Caco-2 (cell line): Measurements from ENCODE around the gene CNTN5. TPM values are rescaled to one million over a fixed set of nuclear protein-coding genes. Genes with fewer than 3 reads are reported as not detected.

Experiments used
- BruUV-seq: library from RNA; stranded (reverse); fragments of 400-500 nt; replicated peaks from 2 replicates; lab custom pipeline; 2021; lab: Mats Ljungman, UMichigan
- CTCF ChIA-PET: fragments of 300-600 bp; sonication (Branson Sonifier 250); formaldehyde crosslinking; loops from one replicate; lab custom pipeline; 2022; ENCODE audit warnings: antibody characterized with exemption; lab: Charles Lee
- POLR2A ChIA-PET: fragments of 300-600 bp; sonication (Branson Sonifier 250); formaldehyde crosslinking; loops from one replicate; lab custom pipeline; 2022; ENCODE audit warnings: antibody characterized with exemption; lab: Charles Lee
- DNase-seq, 2 experiments: peaks; one replicate each; pipeline versions ENCODE4 v3.0.0 to v3.0.0-alpha.2; 2020 to 2022
- H3K27me3 ChIP-seq: replicated peaks from 2 replicates; pipeline ENCODE4 v1.6.0; 2011; ENCODE audit warnings: low read length; ENCODE audit not compliant: control insufficient read depth, insufficient read depth
- H3K36me3 ChIP-seq: 2 replicates; pipeline ENCODE4 v1.5.1; 2011; ENCODE audit warnings: low read length; ENCODE audit not compliant: control insufficient read depth, insufficient read depth
- H3K4me1 ChIP-seq: fragments of 250-450 bp; sonication (Bioruptor Pico); 2 replicates; pipeline ENCODE4 v1.5.1; 2020; ENCODE audit warnings: mild to moderate bottlenecking
- H3K4me3 ChIP-seq: 2 replicates; pipeline ENCODE4 v1.5.1; 2011; ENCODE audit warnings: low read depth, mild to moderate bottlenecking, control low read depth, low read length
- H3K9me3 ChIP-seq: fragments of 250-450 bp; sonication (Bioruptor Pico); 2 replicates; pipeline ENCODE4 v1.5.1; 2020; ENCODE audit warnings: mild to moderate bottlenecking, moderate library complexity
- H3K27ac Mint-ChIP-seq: one replicate; pipeline ENCODE4 v1.8.0; 2022; ENCODE audit warnings: mixed read lengths; ENCODE audit not compliant: unreplicated experiment
- H3K27me3 Mint-ChIP-seq: one replicate; pipeline ENCODE4 v1.8.0; 2022; ENCODE audit warnings: mixed read lengths; ENCODE audit not compliant: insufficient read depth, unreplicated experiment
- H3K36me3 Mint-ChIP-seq: one replicate; pipeline ENCODE4 v1.8.0; 2022; ENCODE audit warnings: mild to moderate bottlenecking, mixed read lengths; ENCODE audit not compliant: insufficient read depth, unreplicated experiment
- H3K4me1 Mint-ChIP-seq: one replicate; pipeline ENCODE4 v1.8.0; 2022; ENCODE audit warnings: low read depth, mixed read lengths; ENCODE audit not compliant: unreplicated experiment
- H3K4me3 Mint-ChIP-seq: one replicate; pipeline ENCODE4 v1.8.0; 2022; ENCODE audit warnings: mild to moderate bottlenecking, moderate library complexity, mixed read lengths; ENCODE audit not compliant: unreplicated experiment
- H3K9me3 Mint-ChIP-seq: one replicate; pipeline ENCODE4 v1.8.0; 2022; ENCODE audit warnings: mixed read lengths; ENCODE audit not compliant: unreplicated experiment
- intact Hi-C: fragments of 100-400 bp; cut with micrococcal nuclease; formaldehyde crosslinking; loops from one replicate; pipeline ENCODE4 v1.10.0; 2022; ENCODE audit not compliant: unreplicated experiment
- total RNA-seq: library from RNA; stranded (reverse); gene quantifications from 2 replicates; pipeline ENCODE4 v1.2.3, GENCODE V29; 2022
- TF ChIP-seq, protein P1 (sequence below), 2 experiments: fragments of 200-600 bp in 1 of 2; IDR thresholded peaks; 1 replicate in 1 of 2; 2 replicates in 1 of 2; pipeline versions ENCODE4 v1.5.1 to v1.8.0; 2011 to 2022; ENCODE audit warnings: antibody characterized with exemption in 1 of 2, control low read depth in 1 of 2, inconsistent platforms in 1 of 2, low read depth in 1 of 2, low read length in 1 of 2, mild to moderate bottlenecking in 1 of 2, moderate library complexity in 1 of 2; ENCODE audit not compliant: insufficient read depth in 1 of 2, severe bottlenecking in 1 of 2, unreplicated experiment in 1 of 2

Gene CNTN5
- total RNA-seq, 1 experiment from 2014 or later: 1.00 TPM

DNA sequence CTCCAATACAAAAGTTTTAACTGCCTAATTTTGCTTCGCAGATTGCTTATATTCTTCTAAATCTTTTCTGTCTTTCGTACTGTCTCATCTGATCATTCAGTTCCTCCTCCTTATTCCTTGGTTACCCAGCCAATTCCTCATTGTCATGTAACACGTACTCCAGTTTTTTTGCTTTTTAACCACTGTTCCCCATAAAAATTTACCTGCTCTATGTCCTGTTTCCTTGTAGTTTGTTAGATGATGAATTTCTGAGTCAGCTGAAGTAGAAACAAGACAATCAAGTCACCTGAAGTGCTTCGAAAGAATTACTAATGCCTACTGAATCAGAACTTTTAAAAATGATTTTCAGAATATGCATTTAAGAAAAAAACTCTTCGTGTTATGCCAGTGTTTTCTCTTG, 150.6 kb downstream of the CNTN5 start:
- TF ChIP-seq, protein P1, sequence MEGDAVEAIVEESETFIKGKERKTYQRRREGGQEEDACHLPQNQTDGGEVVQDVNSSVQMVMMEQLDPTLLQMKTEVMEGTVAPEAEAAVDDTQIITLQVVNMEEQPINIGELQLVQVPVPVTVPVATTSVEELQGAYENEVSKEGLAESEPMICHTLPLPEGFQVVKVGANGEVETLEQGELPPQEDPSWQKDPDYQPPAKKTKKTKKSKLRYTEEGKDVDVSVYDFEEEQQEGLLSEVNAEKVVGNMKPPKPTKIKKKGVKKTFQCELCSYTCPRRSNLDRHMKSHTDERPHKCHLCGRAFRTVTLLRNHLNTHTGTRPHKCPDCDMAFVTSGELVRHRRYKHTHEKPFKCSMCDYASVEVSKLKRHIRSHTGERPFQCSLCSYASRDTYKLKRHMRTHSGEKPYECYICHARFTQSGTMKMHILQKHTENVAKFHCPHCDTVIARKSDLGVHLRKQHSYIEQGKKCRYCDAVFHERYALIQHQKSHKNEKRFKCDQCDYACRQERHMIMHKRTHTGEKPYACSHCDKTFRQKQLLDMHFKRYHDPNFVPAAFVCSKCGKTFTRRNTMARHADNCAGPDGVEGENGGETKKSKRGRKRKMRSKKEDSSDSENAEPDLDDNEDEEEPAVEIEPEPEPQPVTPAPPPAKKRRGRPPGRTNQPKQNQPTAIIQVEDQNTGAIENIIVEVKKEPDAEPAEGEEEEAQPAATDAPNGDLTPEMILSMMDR (IDR thresholded peaks at IDR 0.05; ENCODE audit: insufficient read depth in 1 of 2, low read depth in 1 of 2, low read length in 1 of 2, severe bottlenecking in 1 of 2, unreplicated experiment in 1 of 2): no peak
- Mint-ChIP-seq H3K36me3 (no peaks in the 10 kb centered on the region), H3K4me1 (no peaks in the 10 kb centered on the region), H3K9me3 (no peaks in the 10 kb centered on the region), H3K27ac (no peak overlapping the region), H3K27me3 (peaks cover 4% of the 10 kb centered on the region), H3K4me3 (no peak overlapping the region)
- no peak for DNase-seq
- Histone ChIP-seq H3K36me3 (no peaks in the 10 kb centered on the region), H3K4me3 (no peak overlapping the region), H3K9me3 (no peaks in the 10 kb centered on the region; the same call in 1 of the 2 replicates), H3K27me3 (no peaks in the 10 kb centered on the region), H3K4me1 (no peaks in the 10 kb centered on the region)
- intact Hi-C loops: loop anchor here (5.0 kb wide), 1 partner anchor 1254 kb away; no protein-coding TSS in a partner anchor
- POLR2A ChIA-PET: no interaction called here
- CTCF ChIA-PET: no interaction called here
- no TSS peak for BruUV-seq

DNA sequence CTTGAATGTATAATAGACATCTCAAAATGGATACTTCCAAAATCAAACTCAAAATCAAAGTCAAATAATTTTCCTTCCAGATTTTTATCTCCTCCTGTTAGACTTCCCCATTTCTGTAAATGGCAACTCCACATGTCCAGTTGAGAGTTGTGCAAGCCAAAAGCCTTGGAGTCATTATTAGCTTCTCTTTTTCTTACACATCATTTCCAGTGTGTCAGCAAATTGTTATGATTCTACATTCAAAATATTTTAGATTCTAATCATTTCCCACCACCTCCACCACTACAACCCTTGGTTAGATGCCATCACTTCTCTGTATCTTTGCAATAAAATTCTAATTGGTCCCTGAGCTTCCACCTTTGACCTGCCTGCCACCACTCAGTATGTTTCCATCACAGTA, 155.7 kb downstream of the CNTN5 start:
- CTCF ChIA-PET: no interaction called here
- intact Hi-C loops: no loop called here
- POLR2A ChIA-PET: no interaction called here

GRCh38 chr11:99177446-99177845, 156.7 kb downstream of the CNTN5 start:
- BruUV-seq: no TSS peak
- no peaks in the 10 kb centered on the region for H3K9me3 ChIP-seq
- no peaks in the 10 kb centered on the region for H3K27me3 ChIP-seq
- H3K36me3 Mint-ChIP-seq: no peaks in the 10 kb centered on the region
- no peaks in the 10 kb centered on the region for H3K27me3 Mint-ChIP-seq
- no peaks in the 10 kb centered on the region for H3K4me1 ChIP-seq
- H3K36me3 ChIP-seq: no peaks in the 10 kb centered on the region
- no peaks in the 10 kb centered on the region for H3K4me1 Mint-ChIP-seq
- no peak overlapping the region for H3K27ac Mint-ChIP-seq
- H3K4me3 ChIP-seq: no peak overlapping the region
- TF ChIP-seq, protein P1 (IDR thresholded peaks at IDR 0.05; ENCODE audit: insufficient read depth in 1 of 2, low read depth in 1 of 2, low read length in 1 of 2, severe bottlenecking in 1 of 2, unreplicated experiment in 1 of 2): no peak
- no peaks in the 10 kb centered on the region for H3K9me3 Mint-ChIP-seq
- ChIA-PET POLR2A (no interaction called here), CTCF (no interaction called here)
- DNase-seq: no peak
- intact Hi-C loops: no loop called here
- H3K4me3 Mint-ChIP-seq: no peak overlapping the region

More for the DNA sequence above, 155.7 kb downstream of the CNTN5 start:
- Mint-ChIP-seq H3K4me3 (no peak overlapping the region), H3K4me1 (no peaks in the 10 kb centered on the region), H3K36me3 (no peaks in the 10 kb centered on the region), H3K27ac (no peak overlapping the region), H3K27me3 (no peaks in the 10 kb centered on the region), H3K9me3 (no peaks in the 10 kb centered on the region)
- BruUV-seq: no TSS peak
- no peaks in the 10 kb centered on the region for H3K36me3 ChIP-seq
- H3K4me1 ChIP-seq: no peaks in the 10 kb centered on the region
- DNase-seq: no peak
- H3K9me3 ChIP-seq: no peaks in the 10 kb centered on the region; the same call in 1 of the 2 replicates
- H3K4me3 ChIP-seq: no peak overlapping the region
- H3K27me3 ChIP-seq: no peaks in the 10 kb centered on the region
- TF ChIP-seq, protein P1 (IDR thresholded peaks at IDR 0.05; ENCODE audit: insufficient read depth in 1 of 2, low read depth in 1 of 2, low read length in 1 of 2, severe bottlenecking in 1 of 2, unreplicated experiment in 1 of 2): no peak
